Bronchial smooth muscle cell (primary cell): ENCODE measurements around the gene GOLGA8A. TPM values are rescaled to one million over a fixed set of nuclear protein-coding genes. Genes with fewer than 3 reads are reported as not detected.

ENCODE experiments used
- total RNA-seq: library from RNA; depleted of rRNA; stranded (reverse); fragments of >200 nt; gene quantifications from 2 replicates; pipeline ENCODE4 v1.2.1, GENCODE V29; 2014

GOLGA8A gene, protein sequence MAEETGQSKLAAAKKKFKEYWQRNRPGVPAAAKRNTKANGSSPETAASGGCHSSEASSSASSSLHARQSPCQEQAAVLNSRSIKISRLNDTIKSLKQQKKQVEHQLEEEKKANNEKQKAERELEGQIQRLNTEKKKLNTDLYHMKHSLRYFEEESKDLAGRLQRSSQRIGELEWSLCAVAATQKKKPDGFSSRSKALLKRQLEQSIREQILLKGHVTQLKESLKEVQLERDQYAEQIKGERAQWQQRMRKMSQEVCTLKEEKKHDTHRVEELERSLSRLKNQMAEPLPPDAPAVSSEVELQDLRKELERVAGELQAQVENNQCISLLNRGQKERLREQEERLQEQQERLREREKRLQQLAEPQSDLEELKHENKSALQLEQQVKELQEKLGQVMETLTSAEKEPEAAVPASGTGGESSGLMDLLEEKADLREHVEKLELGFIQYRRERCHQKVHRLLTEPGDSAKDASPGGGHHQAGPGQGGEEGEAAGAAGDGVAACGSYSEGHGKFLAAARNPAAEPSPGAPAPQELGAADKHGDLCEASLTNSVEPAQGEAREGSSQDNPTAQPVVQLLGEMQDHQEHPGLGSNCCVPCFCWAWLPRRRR
- total RNA-seq = 4.8 and 13.2 TPM in 2 replicates

DNA sequence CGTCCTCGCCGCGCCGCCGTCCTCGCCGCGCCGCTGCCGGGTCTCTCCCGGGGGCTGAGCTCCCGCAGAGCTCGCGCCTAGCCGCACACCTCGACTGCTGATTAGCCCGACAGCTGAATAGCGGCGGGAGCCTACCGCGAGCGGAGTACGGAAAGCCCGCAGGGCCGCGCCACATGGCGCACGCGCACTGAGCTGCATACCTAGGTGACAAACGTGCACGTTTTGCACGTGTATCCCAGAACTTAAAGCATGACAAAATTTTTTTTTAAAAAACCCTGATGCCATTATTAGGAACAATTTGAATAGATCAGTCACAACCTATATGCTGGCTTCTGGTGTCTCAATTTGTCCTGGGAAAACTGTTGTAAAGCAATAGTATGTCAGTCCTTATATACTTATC, at the start of gene GOLGA8A:
GOLGA8A (minus strand) TSS at position 122 of the 400 bp plus-strand sequence. CDS start 48,117 bp downstream, outside the sequence.

Other genes with a start within 250 kb of the GOLGA8A start
- 17.3 and 24.9 TPM in 2 replicates for gene KATNBL1, start 227.7 kb downstream of the GOLGA8A start, total RNA-seq
- gene EMC4, start 212.8 kb downstream of the GOLGA8A start, total RNA-seq = 177 and 190 TPM in 2 replicates
- gene SLC12A6, start 100.0 kb downstream of the GOLGA8A start, total RNA-seq = 17.1 and 19.1 TPM in 2 replicates
- gene NOP10, start 94.7 kb downstream of the GOLGA8A start, total RNA-seq = 107 and 185 TPM in 2 replicates
- gene NUTM1, start 94.5 kb downstream of the GOLGA8A start, total RNA-seq = not detected in 2 replicates
- 5.2 and 6.5 TPM in 2 replicates for gene LPCAT4, start 70.6 kb downstream of the GOLGA8A start, total RNA-seq
- gene GOLGA8B, start 145.8 kb upstream of the GOLGA8A start, total RNA-seq = 16.7 and 20.8 TPM in 2 replicates